ENCODE results near the gene PLCB2.

DNA sequence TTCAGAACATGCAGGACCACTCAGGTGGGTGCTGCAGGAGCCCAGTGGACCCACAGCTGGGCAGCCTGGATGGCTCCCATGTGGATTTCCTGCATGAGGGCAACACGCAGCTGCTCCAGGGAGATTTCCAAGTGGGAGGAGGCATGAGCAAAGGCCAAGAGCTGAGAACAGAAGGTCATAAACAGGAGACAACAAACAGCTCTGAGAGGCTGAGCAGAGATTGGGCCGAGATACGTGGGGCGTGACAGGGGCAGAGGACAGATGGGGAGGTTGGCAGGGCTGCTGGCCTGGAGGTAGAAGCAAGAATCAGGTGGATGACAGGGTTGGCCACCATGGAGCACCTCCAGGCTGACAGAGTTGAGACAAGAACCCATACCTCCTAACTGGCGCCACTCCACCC lies 46.0 kb upstream of the PLCB2 start:
- TF ChIP-seq YY1 (IDR thresholded peaks at IDR 0.05; ENCODE audit: insufficient read depth, insufficient read length) (no peak), ZNF274 (IDR thresholded peaks at IDR 0.05; ENCODE audit: low read depth, low read length) (no peak), SUZ12 (IDR thresholded peaks at IDR 0.05; ENCODE audit: extremely low read depth, insufficient read depth, insufficient read length) (no peak)
